Measurements from ENCODE around the gene TMEM242.

GRCh38 chr6:157372501-157373280 lies 49.4 kb upstream of the TMEM242 start:
- TF ChIP-seq POLR2A (IDR thresholded peaks at IDR 0.05), result no peak
- no peak for TF ChIP-seq POLR2AphosphoS5 (IDR thresholded peaks at IDR 0.05)
